GM19035 (cell line): ENCODE data around the gene ACSM4.
"Not testable (repeated sequence)": the region's sequence is repeated elsewhere in the genome, so short reads cannot be mapped to it uniquely, and the experiment has no call there.

Source experiments
- ATAC-seq: cut with Tn5 transposase; IDR thresholded peaks from one replicate; pipeline ENCODE4 v1.9.1; 2021; ENCODE audit not compliant: unreplicated experiment

ACSM4 gene

GRCh38 chr12:7327918-7328317, 24.0 kb downstream of the ACSM4 start:
- no peak for ATAC-seq

GRCh38 chr12:7337790-7338189, 33.9 kb downstream of the ACSM4 start:
- not testable (repeated sequence) for ATAC-seq

DNA sequence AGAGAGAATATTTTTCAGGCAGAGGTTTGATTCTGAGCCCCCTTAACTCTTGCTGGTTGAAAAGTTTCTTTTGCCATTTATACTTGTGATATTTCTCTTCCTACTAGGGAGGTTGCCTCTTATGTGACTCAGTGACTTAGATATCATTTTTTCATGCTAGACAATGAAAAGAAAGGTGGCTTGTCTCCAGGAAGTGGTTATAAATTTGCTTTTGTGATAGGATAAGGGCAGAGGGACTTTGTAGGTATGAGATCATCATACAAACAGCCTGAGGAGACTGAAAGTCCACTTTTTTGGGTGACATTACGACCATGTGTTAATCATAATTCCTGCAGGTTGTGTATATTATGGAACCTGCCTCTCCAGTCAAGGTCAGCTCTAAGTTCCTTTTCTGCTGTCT, 35.8 kb downstream of the ACSM4 start:
- ATAC-seq = no peak

GRCh38 chr12:7344833-7345606, 41.1 kb downstream of the ACSM4 start:
- no peak for ATAC-seq

- ATAC-seq = no peak
Observed at GRCh38 chr12:7346551-7347225, 42.8 kb downstream of the ACSM4 start.

- ATAC-seq = no peak
Observed at GRCh38 chr12:7349418-7349817, 45.5 kb downstream of the ACSM4 start.

DNA sequence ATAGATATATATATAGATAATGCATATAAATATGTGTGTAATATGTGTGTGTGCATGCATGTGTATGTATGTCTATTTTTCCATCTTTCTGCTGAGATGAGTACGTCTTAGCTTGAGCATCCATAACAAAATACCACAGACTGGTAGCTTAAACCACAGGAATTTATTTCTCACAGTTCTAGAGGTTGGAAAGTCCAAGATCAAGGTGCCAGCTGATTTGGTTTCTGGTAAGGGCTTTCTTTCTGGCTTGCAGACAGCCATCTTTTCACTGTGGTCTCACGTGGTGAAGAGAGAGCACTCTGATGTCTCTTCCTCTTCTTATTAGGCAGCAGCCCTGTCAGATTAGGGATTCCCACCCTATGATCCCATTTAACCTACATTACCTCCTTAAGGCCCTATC, 47.3 kb downstream of the ACSM4 start:
- ATAC-seq = no peak

GRCh38 chr12:7352661-7353060, 48.8 kb downstream of the ACSM4 start:
- no peak for ATAC-seq

GRCh38 chr12:7354529-7354928, 50.7 kb downstream of the ACSM4 start:
- ATAC-seq = no peak

DNA sequence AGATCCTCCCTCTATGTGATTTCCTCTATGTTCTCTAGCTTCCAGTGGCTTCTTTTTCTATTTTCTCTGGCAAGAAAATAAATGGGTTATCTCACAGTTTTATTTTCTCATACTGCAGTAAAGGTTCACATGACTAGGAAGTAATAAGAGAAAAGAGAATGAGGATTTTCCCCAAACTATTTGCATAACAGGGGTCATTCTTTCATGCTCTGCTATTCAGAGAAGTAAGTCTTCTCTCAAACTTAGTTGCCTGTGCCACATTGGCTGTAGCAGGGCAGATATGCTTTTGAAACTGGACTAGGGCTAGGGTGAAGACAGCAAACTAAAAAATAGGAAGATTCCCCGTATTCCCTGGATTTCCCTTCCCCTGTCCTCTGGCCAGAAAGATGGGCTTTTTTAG, 57.4 kb downstream of the ACSM4 start:
- ATAC-seq = no peak

DNA sequence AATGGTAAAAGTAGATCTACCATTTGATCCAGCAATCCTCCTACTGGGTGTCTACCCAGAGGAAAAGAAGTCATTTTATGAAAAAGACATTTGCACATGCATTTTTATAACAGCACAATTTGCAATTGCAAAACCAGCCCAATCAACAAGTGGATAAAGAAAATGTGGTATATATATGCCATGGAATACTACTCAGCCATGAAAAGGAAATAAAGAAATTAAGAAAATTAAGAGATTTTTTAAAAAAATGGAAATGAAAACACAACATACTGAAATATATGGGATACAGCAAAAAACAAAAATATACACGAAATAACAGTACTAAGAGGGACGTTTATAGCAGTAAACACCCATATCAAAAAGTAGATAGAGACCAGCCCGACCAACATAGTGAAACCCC, 58.9 kb downstream of the ACSM4 start:
- ATAC-seq = no peak

DNA sequence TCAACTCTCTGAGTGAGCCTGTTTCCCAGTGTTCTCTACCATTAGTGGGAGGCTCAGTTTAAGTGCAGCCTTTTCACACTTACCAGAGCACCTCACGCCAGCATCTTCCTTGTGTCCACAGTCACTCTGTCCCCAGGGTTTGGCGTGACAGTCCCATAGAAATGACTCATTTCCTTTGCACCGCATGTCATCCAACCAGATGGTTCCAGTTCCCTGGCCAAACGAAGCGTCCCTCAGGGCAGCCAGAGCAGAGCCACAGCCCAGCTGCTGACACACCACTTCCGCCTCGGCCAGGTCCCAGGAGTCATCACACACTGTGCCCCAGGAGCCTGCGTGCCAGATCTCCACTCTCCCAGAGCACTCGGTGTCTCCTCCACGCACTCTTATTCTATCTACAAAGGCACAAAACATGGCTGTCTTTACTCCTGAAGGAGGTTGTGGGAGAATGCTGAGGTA, 65.4 kb downstream of the ACSM4 start:
- peak; percentile 45 for ATAC-seq

DNA sequence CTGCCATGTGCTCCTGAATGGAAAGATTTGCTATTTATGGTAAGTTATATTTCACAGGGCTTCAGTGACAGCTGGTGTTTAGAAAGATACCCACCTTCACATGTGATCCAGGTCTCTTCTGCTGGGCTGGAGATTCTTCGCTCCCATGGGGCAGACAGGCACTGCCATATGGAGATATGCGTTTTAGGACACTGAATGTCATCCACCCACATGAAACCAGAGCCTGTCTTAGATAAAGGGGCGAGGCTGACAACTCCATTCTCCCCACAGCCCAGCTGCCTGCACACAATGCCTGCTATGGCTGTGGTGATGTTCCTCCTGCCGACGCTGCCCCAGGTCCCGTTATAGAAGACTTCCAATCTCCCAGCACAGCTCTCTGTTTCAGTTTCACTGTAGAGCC, 69.4 kb downstream of the ACSM4 start:
- ATAC-seq = no peak

DNA sequence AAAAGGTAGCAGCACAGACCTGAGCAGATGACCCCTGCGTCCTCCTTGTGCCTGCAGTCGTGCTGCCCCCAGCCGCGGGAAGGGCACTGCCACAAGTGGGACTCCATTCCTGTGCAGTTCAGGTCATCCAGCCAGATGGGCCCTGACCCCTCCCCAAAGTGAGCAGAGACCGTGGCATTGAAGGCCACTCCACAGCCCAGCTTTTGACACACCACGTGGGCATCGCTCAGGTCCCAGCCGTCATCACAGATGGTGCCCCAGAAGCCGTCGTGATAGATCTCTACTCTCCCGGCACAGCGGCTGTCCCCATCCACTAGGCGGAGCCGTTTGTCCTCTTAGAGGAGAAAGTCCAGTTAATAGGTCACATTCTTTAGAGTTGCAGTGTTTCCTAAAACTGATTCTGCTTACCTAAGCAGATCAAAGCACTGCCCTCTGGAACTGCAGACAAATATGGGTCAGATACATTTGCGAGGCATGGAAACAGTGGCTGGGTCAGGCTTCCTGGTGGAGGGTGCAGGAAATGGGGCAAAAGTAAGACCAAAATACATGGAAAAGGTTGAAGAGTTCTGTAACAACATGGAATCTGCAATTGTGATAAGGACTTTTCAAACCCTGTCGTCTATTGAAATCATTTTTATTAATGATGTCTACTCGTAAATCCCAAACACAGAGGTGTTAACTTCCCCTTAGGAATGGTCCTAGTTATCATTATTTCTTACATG, 70.7 kb downstream of the ACSM4 start:
- no peak for ATAC-seq

- ATAC-seq = no peak
Observed at GRCh38 chr12:7375145-7375543, 71.3 kb downstream of the ACSM4 start.

GRCh38 chr12:7376196-7376595, 72.3 kb downstream of the ACSM4 start:
- ATAC-seq = no peak
